K562 (cell line): Measurements from ENCODE around the gene FAM53C. TPM values are rescaled to one million over a fixed set of nuclear protein-coding genes. Genes with fewer than 3 reads are reported as not detected.

Experiments
- ATAC-seq: fragments of 200-7000 bp; cut with Tn5 transposase; 3 replicates; pipeline ENCODE4 v1.9.1; 2020; ENCODE audit warnings: moderate library complexity
- BruUV-seq: library from RNA; stranded (reverse); fragments of 400-500 nt; replicated peaks from 2 replicates; lab custom pipeline; 2021; lab: Mats Ljungman, UMichigan
- CTCF ChIA-PET: fragments of 300-600 bp; formaldehyde crosslinking; extraction: SDS; loops from one replicate; lab custom pipeline; 2021; ENCODE audit warnings: low intra/inter-chr PET ratio; lab: Yijun Ruan, JAX
- POLR2A ChIA-PET: fragments of 300-600, 350-650 bp; sonication (Branson Sonifier 250); formaldehyde crosslinking; extraction: SDS; loops from one replicate; lab custom pipeline; 2021; ENCODE audit warnings: antibody characterized with exemption, inconsistent platforms; lab: Yijun Ruan, JAX
- DNase-seq, 4 experiments: peaks; one replicate each; pipeline versions ENCODE4 v3.0.0 to v3.0.0-alpha.2; 2011 to 2018; ENCODE audit warnings: low spot score in 3 of 4, mixed read lengths in 3 of 4; ENCODE audit errors: extremely low read depth in 1 of 4
- FAIRE-seq: peaks from 2 replicates; lab custom pipeline; 2011; peaks lifted over from hg19 to GRCh38; lab: Jason Lieb, UNC
- H2AFZ ChIP-seq: 2 replicates; pipeline ENCODE4 v1.6.0; 2011; ENCODE audit warnings: low read depth, low read length, control low read depth, inconsistent platforms
- H3K27ac ChIP-seq: fragments of 200-600 bp; 3 replicates; pipeline ENCODE4 v1.8.0; 2011; ENCODE audit warnings: low read depth, mild to moderate bottlenecking, control low read depth, inconsistent platforms, low read length, moderate library complexity, mixed read lengths; ENCODE audit errors: extremely low read depth
- H3K27me3 ChIP-seq, 2 experiments: fragments of 300-600 bp in 1 of 2; 2 replicates in 1 of 2; 3 replicates in 1 of 2; pipeline versions ENCODE4 v1.6.0 to v1.8.0; 2011; ENCODE audit warnings: inconsistent platforms in 2 of 2, low read length in 2 of 2, mild to moderate bottlenecking in 1 of 2, mixed read lengths in 1 of 2, moderate library complexity in 1 of 2; ENCODE audit not compliant: control insufficient read depth in 2 of 2, insufficient read depth in 2 of 2
- H3K36me3 ChIP-seq: fragments of 300-600 bp; 3 replicates; pipeline ENCODE4 v1.8.0; 2011; ENCODE audit warnings: mild to moderate bottlenecking, low read length, inconsistent platforms; ENCODE audit not compliant: control insufficient read depth, insufficient read depth
- H3K4me1 ChIP-seq, 2 experiments: fragments of 200-600 bp in 1 of 2; replicated peaks in 1 of 2; 2 replicates in 1 of 2; 3 replicates in 1 of 2; pipeline versions ENCODE4 v1.5.1 to v1.8.0; 2011; ENCODE audit warnings: inconsistent platforms in 2 of 2, low read length in 2 of 2, mild to moderate bottlenecking in 1 of 2, mixed read lengths in 1 of 2, moderate library complexity in 1 of 2; ENCODE audit not compliant: control insufficient read depth in 2 of 2, insufficient read depth in 2 of 2
- H3K4me2 ChIP-seq: 2 replicates; pipeline ENCODE4 v1.6.1; 2011; ENCODE audit warnings: low read length, control low read depth, inconsistent platforms, mixed read lengths; ENCODE audit not compliant: insufficient read depth
- H3K4me3 ChIP-seq: fragments of 200-600 bp; sonication (generic), shearing (Covaris generic); 2 replicates; pipeline ENCODE4 v1.5.1; 2016; ENCODE audit warnings: control low read depth, inconsistent platforms
- H3K79me2 ChIP-seq: fragments of 200-600 bp; 3 replicates; pipeline ENCODE4 v1.8.0; 2011; ENCODE audit warnings: low read length, inconsistent platforms; ENCODE audit not compliant: control insufficient read depth, insufficient read depth
- H3K9ac ChIP-seq, 2 experiments: 2 replicates each; pipeline versions ENCODE4 v1.6.0 to v1.6.1; 2011; ENCODE audit warnings: low read depth in 2 of 2, low read length in 2 of 2, control low read depth in 1 of 2, inconsistent platforms in 1 of 2, mild to moderate bottlenecking in 1 of 2, mixed read lengths in 1 of 2; ENCODE audit not compliant: insufficient read depth in 1 of 2
- H3K9me1 ChIP-seq: one replicate; pipeline ENCODE4 v1.6.0; 2011; ENCODE audit warnings: inconsistent platforms, mild to moderate bottlenecking, low read length, moderate library complexity; ENCODE audit not compliant: control insufficient read depth, insufficient read depth
- H3K9me3 ChIP-seq: replicated peaks from 2 replicates; pipeline ENCODE4 v1.5.1; 2011; ENCODE audit warnings: low read depth, low read length, inconsistent platforms; ENCODE audit not compliant: control insufficient read depth, insufficient read depth
- H4K20me1 ChIP-seq: replicated peaks from 2 replicates; pipeline ENCODE4 v1.6.1; 2011; ENCODE audit warnings: low read length, inconsistent platforms, mixed read lengths; ENCODE audit not compliant: control insufficient read depth, insufficient read depth
- BHLHE40 ChIP-seq: IDR thresholded peaks from 2 replicates; pipeline ENCODE4 v1.6.1; 2011; ENCODE audit warnings: low read length, improper control_type of control experiment
- FOXJ3 ChIP-seq: sonication (generic); formaldehyde crosslinking; IDR thresholded peaks from 2 replicates; pipeline ENCODE4 v1.4.0; 2020; ENCODE audit warnings: mild to moderate bottlenecking, missing genetic modification reagents
- HDAC1 ChIP-seq, 2 experiments: fragments of 450-650 bp; IDR thresholded peaks; 2 replicates each; pipeline ENCODE4 v1.6.1; 2016 to 2017; ENCODE audit warnings: inconsistent platforms in 1 of 2, mild to moderate bottlenecking in 1 of 2, moderate library complexity in 1 of 2
- KAT8 ChIP-seq: fragments of 450-650 bp; IDR thresholded peaks from 2 replicates; pipeline ENCODE4 v1.6.1; 2016; ENCODE audit warnings: low read depth, mild to moderate bottlenecking
- KDM1A ChIP-seq, 2 experiments: fragments of 450-650 bp; IDR thresholded peaks; 2 replicates each; pipeline ENCODE4 v1.6.1; 2016; ENCODE audit warnings: mild to moderate bottlenecking in 2 of 2
- NR2C2 ChIP-seq, 2 experiments: fragments of 200-800 bp in 1 of 2; sonication (Bioruptor generic) in 1 of 2; sonication (generic) in 1 of 2; formaldehyde crosslinking in 1 of 2; IDR thresholded peaks; 2 replicates each; pipeline versions ENCODE4 v1.6.1 to v1.8.0; 2016 to 2022; ENCODE audit warnings: mild to moderate bottlenecking in 1 of 2, missing compliant biosample characterization in 1 of 2, missing genetic modification characterization in 1 of 2, missing genetic modification reagents in 1 of 2
- PHF8 ChIP-seq: fragments of 200-600 bp; sonication (generic); IDR thresholded peaks from 2 replicates; pipeline ENCODE4 v1.6.1; 2012; ENCODE audit warnings: mixed run types, mild to moderate bottlenecking, inconsistent platforms, low read length, moderate library complexity, borderline replicate concordance
- RBM15 ChIP-seq: fragments of 200-400 bp; formaldehyde crosslinking; IDR thresholded peaks from 2 replicates; pipeline ENCODE4 v1.6.1; 2018; ENCODE audit warnings: mild to moderate bottlenecking, low read length, moderate library complexity; ENCODE audit not compliant: insufficient read depth
- TBL1XR1 ChIP-seq, 2 experiments: IDR thresholded peaks; 2 replicates each; pipeline ENCODE4 v1.6.1; 2012; ENCODE audit warnings: improper control_type of control experiment in 2 of 2, low read length in 2 of 2, mild to moderate bottlenecking in 1 of 2
- ZFP30 ChIP-seq: fragments of 250-450 bp; sonication (Bioruptor Pico); IDR thresholded peaks from 2 replicates; pipeline ENCODE4 v1.8.0; 2022; ENCODE audit warnings: moderate library complexity, mild to moderate bottlenecking, inconsistent platforms, borderline replicate concordance
- ZNF232 ChIP-seq: sonication (generic); formaldehyde crosslinking; IDR thresholded peaks from 2 replicates; pipeline ENCODE4 v1.8.0; 2022; ENCODE audit warnings: mild to moderate bottlenecking, missing genetic modification reagents
- WGBS: fragments of 100-300 bp; shearing (Covaris generic); methylation state at CpG from one replicate; pipeline ENCODE4 v1.1.6; 2016; ENCODE audit warnings: low coverage, mixed read lengths; ENCODE audit not compliant: insufficient coverage; ENCODE audit errors: missing lambda C conversion rate; 5-methylcytosine and 5-hydroxymethylcytosine counted together
- in situ Hi-C: fragments of 300-500 bp; cut with MboI; formaldehyde crosslinking; loops from 4 replicates; pipeline ENCODE4 v1.15.0; 2018; ENCODE audit warnings: inconsistent platforms, mixed read lengths
- intact Hi-C: fragments of 100-400 bp; cut with micrococcal nuclease; formaldehyde crosslinking; loops from 2 replicates; pipeline ENCODE4 v1.14.2; 2022
- polyA plus RNA-seq, 8 experiments: library from polyadenylated mRNA; depleted of rRNA in 4 of 8; stranded (reverse) in 5 of 8; unstranded in 3 of 8; fragments of >200 nt; fragmentation: Nextera tagmentation in 2 of 8; fragmentation: Illumina TruSeq in 1 of 8; extraction: Ambion mirVana in 2 of 8; extraction: Trizol in 1 of 8; gene quantifications; 2 replicates each; pipeline versions ENCODE4 v1.2.1 to v1.2.3, GENCODE V29; 2011 to 2014; ENCODE audit warnings: inconsistent platforms in 1 of 8, missing spikeins in 1 of 8
- total RNA-seq, 7 experiments: library from RNA; depleted of rRNA in 6 of 7; stranded (reverse); fragments of >200 nt in 6 of 7; fragmentation: Illumina TruSeq in 2 of 7; extraction: Trizol in 2 of 7; gene quantifications; 2 replicates each; pipeline versions ENCODE4 v1.2.1 to v1.2.3, GENCODE V29; 2011 to 2021; ENCODE audit warnings: low replicate concordance in 1 of 7
- TF ChIP-seq, protein P1 (sequence below): IDR thresholded peaks from 2 replicates; pipeline ENCODE4 v1.6.1; 2014; ENCODE audit warnings: antibody characterized with exemption
- TF ChIP-seq, protein P2 (sequence below): sonication (generic); formaldehyde crosslinking; IDR thresholded peaks from 2 replicates; pipeline ENCODE4 v1.8.0; 2023; ENCODE audit warnings: mild to moderate bottlenecking, missing genetic modification reagents
- TF ChIP-seq, protein P3 (sequence below): sonication (generic); formaldehyde crosslinking; IDR thresholded peaks from 2 replicates; pipeline ENCODE4 v1.8.0; 2023; ENCODE audit warnings: mild to moderate bottlenecking, missing genetic modification reagents

FAM53C gene
- total and polyA plus RNA-seq, 9 of the 15 experiments (the other 6 are each of a cell fraction or from before 2014, with no cell fraction given): 9.7 to 38.5 (median 25.2) TPM

DNA sequence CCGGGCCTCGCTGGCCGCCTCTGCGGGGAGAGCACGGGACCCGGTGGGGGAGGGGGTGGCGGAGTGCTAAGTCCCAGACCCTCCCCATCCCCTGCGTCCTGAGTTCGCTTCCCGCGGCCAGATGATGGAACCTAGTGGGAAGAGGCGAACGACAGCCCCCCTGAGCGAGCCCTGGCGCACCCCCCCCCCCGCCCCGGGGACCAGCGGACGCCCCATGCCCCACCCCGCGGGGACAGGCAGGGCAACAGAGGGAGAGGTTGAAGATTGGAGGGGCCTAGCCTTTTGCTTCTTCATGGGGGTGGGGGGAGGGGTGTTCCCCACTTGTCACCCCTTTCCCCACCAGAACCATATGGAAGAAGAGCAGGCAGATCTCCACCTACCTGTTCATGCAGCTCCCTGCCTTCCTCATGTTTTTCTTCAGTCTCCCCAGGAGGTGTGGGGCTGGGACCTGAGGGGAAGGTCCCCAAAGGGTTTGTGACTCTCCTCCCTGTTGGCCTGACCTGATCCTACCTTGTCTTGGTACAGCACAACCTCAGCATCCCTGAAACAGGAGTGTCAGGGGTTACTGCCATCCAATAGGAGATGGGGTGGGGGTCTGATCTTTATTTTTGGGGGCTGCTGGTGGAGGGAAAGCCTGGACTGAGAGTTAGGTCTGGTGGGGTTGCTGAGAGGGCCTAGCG is 485 bp downstream of the FAM53C start:
- WGBS: 0% methylated on average over 1 of the region's 22 CpGs
- no TSS peak for BruUV-seq
- peaks cover 34% of the 10 kb centered on the region for H3K36me3 ChIP-seq
- FAIRE-seq (no peak), DNase-seq (peak in 2 of 4 experiments; percentile 88 to 89), ATAC-seq (peak; percentile 36)
- in situ Hi-C loops: no loop called here
- ChIA-PET CTCF (interaction anchor here (0.6 to 5.4 kb wide), 2 partner anchors 14 to 1310 kb away, joined by 4 to 31 read pairs; partner anchors contain the start of gene KDM3B), POLR2A (interaction anchor here (0.6 to 7.9 kb wide), 36 partner anchors 7 to 205 kb away, joined by 3 to 416 read pairs (median 4); partner anchors contain the start of genes BRD8, CDC23, CDC25C and EGR1)
- H3K27me3 ChIP-seq: no peaks in the 10 kb centered on the region
- peak overlapping the region; percentile 91 to 96 for H3K9ac ChIP-seq
- H3K79me2 ChIP-seq: peaks cover 39% of the 10 kb centered on the region
- H2AFZ ChIP-seq: peak overlapping the region; percentile 98; the same call in 1 of the 2 replicates
- H3K4me3 ChIP-seq: peak overlapping the region; percentile 63
- H3K4me1 ChIP-seq: peaks cover 9 to 28% of the 10 kb centered on the region in 2 experiments
- H3K9me3 ChIP-seq: no peaks in the 10 kb centered on the region
- 0 out of 2 replicates have a peak, but pooled peaks cover 7% of the 10 kb centered on the region for H4K20me1 ChIP-seq
- intact Hi-C loops: loop anchor here (2.0 kb wide), 1 partner anchor 14 kb away; the partner anchor contains the start of gene KDM3B
- peak overlapping the region; percentile 97 for H3K27ac ChIP-seq
- peaks cover 5% of the 10 kb centered on the region for H3K9me1 ChIP-seq
- H3K4me2 ChIP-seq: peak overlapping the region; percentile 99
- TF ChIP-seq, protein P1, sequence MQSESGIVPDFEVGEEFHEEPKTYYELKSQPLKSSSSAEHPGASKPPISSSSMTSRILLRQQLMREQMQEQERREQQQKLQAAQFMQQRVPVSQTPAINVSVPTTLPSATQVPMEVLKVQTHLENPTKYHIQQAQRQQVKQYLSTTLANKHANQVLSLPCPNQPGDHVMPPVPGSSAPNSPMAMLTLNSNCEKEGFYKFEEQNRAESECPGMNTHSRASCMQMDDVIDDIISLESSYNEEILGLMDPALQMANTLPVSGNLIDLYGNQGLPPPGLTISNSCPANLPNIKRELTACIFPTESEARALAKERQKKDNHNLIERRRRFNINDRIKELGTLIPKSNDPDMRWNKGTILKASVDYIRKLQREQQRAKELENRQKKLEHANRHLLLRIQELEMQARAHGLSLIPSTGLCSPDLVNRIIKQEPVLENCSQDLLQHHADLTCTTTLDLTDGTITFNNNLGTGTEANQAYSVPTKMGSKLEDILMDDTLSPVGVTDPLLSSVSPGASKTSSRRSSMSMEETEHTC: peak; percentile 85; the same call in 1 of the 2 replicates
- TF ChIP-seq TBL1XR1 (IDR thresholded peaks at IDR 0.05; ENCODE audit: low read length in 2 of 2): 0 out of 4 replicates have a peak, but pooled peaks of 1 of the 2 experiments have one; percentile 36
- TF ChIP-seq KAT8: no peak
- TF ChIP-seq PHF8: peak; percentile 44; the same call in 1 of the 2 replicates
- no peak for TF ChIP-seq ZFP30 (CRISPR knock-in tag)
- TF ChIP-seq, protein P2, sequence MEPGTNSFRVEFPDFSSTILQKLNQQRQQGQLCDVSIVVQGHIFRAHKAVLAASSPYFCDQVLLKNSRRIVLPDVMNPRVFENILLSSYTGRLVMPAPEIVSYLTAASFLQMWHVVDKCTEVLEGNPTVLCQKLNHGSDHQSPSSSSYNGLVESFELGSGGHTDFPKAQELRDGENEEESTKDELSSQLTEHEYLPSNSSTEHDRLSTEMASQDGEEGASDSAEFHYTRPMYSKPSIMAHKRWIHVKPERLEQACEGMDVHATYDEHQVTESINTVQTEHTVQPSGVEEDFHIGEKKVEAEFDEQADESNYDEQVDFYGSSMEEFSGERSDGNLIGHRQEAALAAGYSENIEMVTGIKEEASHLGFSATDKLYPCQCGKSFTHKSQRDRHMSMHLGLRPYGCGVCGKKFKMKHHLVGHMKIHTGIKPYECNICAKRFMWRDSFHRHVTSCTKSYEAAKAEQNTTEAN: no peak
- TF ChIP-seq KDM1A (IDR thresholded peaks at IDR 0.05): peak in 1 of 2 experiments; percentile 79; a peak in 1 of 4 replicates
- TF ChIP-seq FOXJ3 (CRISPR knock-in tag): no peak
- no peak for TF ChIP-seq NR2C2 (CRISPR knock-in tag; IDR thresholded peaks at IDR 0.05)
- TF ChIP-seq NR2C2 (tag; IDR thresholded peaks at IDR 0.05): no peak
- peak; percentile 91 for TF ChIP-seq BHLHE40
- 0 out of 2 replicates have a peak, but pooled peaks have one; percentile 21 for TF ChIP-seq ZNF232 (CRISPR knock-in tag)
- TF ChIP-seq HDAC1 (IDR thresholded peaks at IDR 0.05): peak in 1 of 2 experiments; percentile 14; a peak in 2 of 4 replicates
- 0 out of 2 replicates have a peak, but pooled peaks have one; percentile 92 for TF ChIP-seq RBM15
- TF ChIP-seq, protein P3, sequence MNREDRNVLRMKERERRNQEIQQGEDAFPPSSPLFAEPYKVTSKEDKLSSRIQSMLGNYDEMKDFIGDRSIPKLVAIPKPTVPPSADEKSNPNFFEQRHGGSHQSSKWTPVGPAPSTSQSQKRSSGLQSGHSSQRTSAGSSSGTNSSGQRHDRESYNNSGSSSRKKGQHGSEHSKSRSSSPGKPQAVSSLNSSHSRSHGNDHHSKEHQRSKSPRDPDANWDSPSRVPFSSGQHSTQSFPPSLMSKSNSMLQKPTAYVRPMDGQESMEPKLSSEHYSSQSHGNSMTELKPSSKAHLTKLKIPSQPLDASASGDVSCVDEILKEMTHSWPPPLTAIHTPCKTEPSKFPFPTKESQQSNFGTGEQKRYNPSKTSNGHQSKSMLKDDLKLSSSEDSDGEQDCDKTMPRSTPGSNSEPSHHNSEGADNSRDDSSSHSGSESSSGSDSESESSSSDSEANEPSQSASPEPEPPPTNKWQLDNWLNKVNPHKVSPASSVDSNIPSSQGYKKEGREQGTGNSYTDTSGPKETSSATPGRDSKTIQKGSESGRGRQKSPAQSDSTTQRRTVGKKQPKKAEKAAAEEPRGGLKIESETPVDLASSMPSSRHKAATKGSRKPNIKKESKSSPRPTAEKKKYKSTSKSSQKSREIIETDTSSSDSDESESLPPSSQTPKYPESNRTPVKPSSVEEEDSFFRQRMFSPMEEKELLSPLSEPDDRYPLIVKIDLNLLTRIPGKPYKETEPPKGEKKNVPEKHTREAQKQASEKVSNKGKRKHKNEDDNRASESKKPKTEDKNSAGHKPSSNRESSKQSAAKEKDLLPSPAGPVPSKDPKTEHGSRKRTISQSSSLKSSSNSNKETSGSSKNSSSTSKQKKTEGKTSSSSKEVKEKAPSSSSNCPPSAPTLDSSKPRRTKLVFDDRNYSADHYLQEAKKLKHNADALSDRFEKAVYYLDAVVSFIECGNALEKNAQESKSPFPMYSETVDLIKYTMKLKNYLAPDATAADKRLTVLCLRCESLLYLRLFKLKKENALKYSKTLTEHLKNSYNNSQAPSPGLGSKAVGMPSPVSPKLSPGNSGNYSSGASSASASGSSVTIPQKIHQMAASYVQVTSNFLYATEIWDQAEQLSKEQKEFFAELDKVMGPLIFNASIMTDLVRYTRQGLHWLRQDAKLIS (CRISPR knock-in tag): peak; percentile 36
